Liver (tissue), 9 donors: ENCODE results near the gene SERHL2. TPM values are rescaled to one million over a fixed set of nuclear protein-coding genes. Genes with fewer than 3 reads are reported as not detected.

Experiments
- DNase-seq: peaks from one replicate; pipeline ENCODE4 v3.0.0-alpha.2; 2017; ENCODE audit warnings: low spot score
- H3K27ac ChIP-seq, 2 donors: one replicate each; pipeline ENCODE4 v1.7.0; 2013; ENCODE audit warnings: inconsistent platforms in 2 of 2, low read length in 2 of 2, control low read depth in 1 of 2, low read depth in 1 of 2, mild to moderate bottlenecking in 1 of 2
- H3K27me3 ChIP-seq, 4 donors: one replicate each; pipeline versions ENCODE4 v1.6.1 to v1.7.0; 2013; ENCODE audit warnings: low read length in 3 of 4, inconsistent platforms in 1 of 4, mild to moderate bottlenecking in 1 of 4, moderate library complexity in 1 of 4; ENCODE audit not compliant: control insufficient read depth in 4 of 4, insufficient read depth in 4 of 4
- H3K36me3 ChIP-seq, 4 donors: one replicate each; pipeline versions ENCODE4 v1.6.1 to v1.7.0; 2013; ENCODE audit warnings: low read length in 3 of 4, mild to moderate bottlenecking in 3 of 4, low read depth in 1 of 4, moderate library complexity in 1 of 4; ENCODE audit not compliant: control insufficient read depth in 4 of 4, insufficient read depth in 3 of 4
- H3K4me1 ChIP-seq, 4 donors: one replicate each; pipeline versions ENCODE4 v1.6.1 to v1.7.0; 2013; ENCODE audit warnings: low read length in 3 of 4, mild to moderate bottlenecking in 3 of 4, moderate library complexity in 1 of 4; ENCODE audit not compliant: control insufficient read depth in 4 of 4, insufficient read depth in 4 of 4
- H3K4me3 ChIP-seq, 3 donors: one replicate each; pipeline versions ENCODE4 v1.6.1 to v1.7.0; 2013; ENCODE audit warnings: low read length in 3 of 3, control low read depth in 1 of 3, low read depth in 1 of 3, mild to moderate bottlenecking in 1 of 3
- H3K9ac ChIP-seq, 2 donors: one replicate each; pipeline ENCODE4 v1.7.0; 2013; ENCODE audit warnings: low read length in 2 of 2, mild to moderate bottlenecking in 2 of 2, moderate library complexity in 2 of 2, control low read depth in 1 of 2, low read depth in 1 of 2
- H3K9me3 ChIP-seq, 4 donors: one replicate each; pipeline versions ENCODE4 v1.6.1 to v1.7.0; 2013; ENCODE audit warnings: low read length in 3 of 4; ENCODE audit not compliant: control insufficient read depth in 4 of 4
- EGR1 ChIP-seq, 2 donors: IDR thresholded peaks; 2 replicates each; pipeline ENCODE4 v1.6.1; 2016 to 2018; ENCODE audit warnings: antibody characterized with exemption in 2 of 2, low read depth in 2 of 2
- FOXA2 ChIP-seq: IDR thresholded peaks from 2 replicates; pipeline ENCODE4 v1.6.1; 2016; ENCODE audit warnings: antibody characterized with exemption
- GABPA ChIP-seq, 2 donors: IDR thresholded peaks in 1 of 2; conservative IDR thresholded peaks in 1 of 2; 2 replicates each; pipeline ENCODE4 v1.6.1; 2016; ENCODE audit warnings: antibody characterized with exemption in 2 of 2, mild to moderate bottlenecking in 1 of 2, moderate library complexity in 1 of 2
- HNF4A ChIP-seq, 2 donors: conservative IDR thresholded peaks; 2 replicates each; pipeline ENCODE4 v1.6.1; 2016; ENCODE audit warnings: antibody characterized with exemption in 2 of 2, mild to moderate bottlenecking in 2 of 2
- HNF4G ChIP-seq: IDR thresholded peaks from 2 replicates; pipeline ENCODE4 v1.6.1; 2016; ENCODE audit warnings: antibody characterized with exemption
- MAX ChIP-seq: IDR thresholded peaks from 2 replicates; pipeline ENCODE4 v1.6.1; 2016; ENCODE audit warnings: antibody characterized with exemption
- NR2F2 ChIP-seq: IDR thresholded peaks from 2 replicates; pipeline ENCODE4 v1.6.1; 2016; ENCODE audit warnings: antibody characterized with exemption
- RAD21 ChIP-seq, 2 donors: IDR thresholded peaks; 2 replicates each; pipeline ENCODE4 v1.6.1; 2016; ENCODE audit warnings: antibody characterized with exemption in 2 of 2, mild to moderate bottlenecking in 2 of 2
- RXRA ChIP-seq, 2 donors: IDR thresholded peaks; 2 replicates each; pipeline ENCODE4 v1.6.1; 2017 to 2018; ENCODE audit warnings: antibody characterized with exemption in 2 of 2, mild to moderate bottlenecking in 1 of 2
- SP1 ChIP-seq: IDR thresholded peaks from 2 replicates; pipeline ENCODE4 v1.6.1; 2018; ENCODE audit warnings: antibody characterized with exemption, mild to moderate bottlenecking
- TAF1 ChIP-seq: conservative IDR thresholded peaks from 2 replicates; pipeline ENCODE4 v1.6.1; 2016; ENCODE audit warnings: antibody characterized with exemption, mild to moderate bottlenecking
- ZBTB33 ChIP-seq: IDR thresholded peaks from 2 replicates; pipeline ENCODE4 v1.6.1; 2016; ENCODE audit warnings: antibody characterized with exemption
- WGBS: extraction: QIAGEN DNeasy Blood & Tissue Kit; methylation state at CpG from one replicate; pipeline ENCODE4 v1.1.7; 2013; 5-methylcytosine and 5-hydroxymethylcytosine counted together
- polyA plus RNA-seq, 2 donors: library from polyadenylated mRNA; stranded (reverse) in 1 of 2; unstranded in 1 of 2; fragments of 200-250 nt in 1 of 2; fragments of >200 nt in 1 of 2; fragmentation: Nextera tagmentation in 1 of 2; extraction: Ambion mirVana in 1 of 2; gene quantifications; one replicate each; pipeline versions ENCODE4 v1.2.1 to v1.2.3, GENCODE V29; 2013 to 2015
- total RNA-seq, 2 donors: library from RNA; depleted of rRNA; stranded (reverse); fragments of >200 nt; gene quantifications; one replicate each; pipeline ENCODE4 v1.2.3, GENCODE V29; 2014
- TF ChIP-seq, protein P1 (sequence below): fragments of 150-350 bp; IDR thresholded peaks from 2 replicates; pipeline ENCODE4 v1.5.1; 2017; ENCODE audit warnings: improper control_type of control experiment, low read depth, low read length; ENCODE audit not compliant: missing input control
- TF ChIP-seq, protein P2 (sequence below): IDR thresholded peaks from 2 replicates; pipeline ENCODE4 v1.6.1; 2016; ENCODE audit warnings: antibody characterized with exemption, mild to moderate bottlenecking
- donor health status: healthy.
- donor health status: healthy.
- donor health status: healthy.
- donor health status: healthy.
- donor health status: healthy.

SERHL2 gene
- total and polyA plus RNA-seq, 4 donors, result 0.51 to 1.6 (median 0.69) TPM

GRCh38 chr22:42622061-42622710 is 68.4 kb downstream of the SERHL2 start:
- Histone ChIP-seq H3K4me3 (no peak overlapping the region), H3K4me1 (peaks cover 6 to 29% (median 18%) of the 10 kb centered on the region in 4 donors), H3K9ac (no peak overlapping the region), H3K27ac (no peak overlapping the region), H3K36me3 (peaks cover 9 to 42% (median 15%) of the 10 kb centered on the region in 4 donors), H3K27me3 (no peaks in the 10 kb centered on the region), H3K9me3 (no peaks in the 10 kb centered on the region)
- WGBS, result 88% methylated on average over 19 of the region's 20 CpGs
- TF ChIP-seq NR2F2, result no peak
- no peak for TF ChIP-seq GABPA (IDR thresholded peaks at IDR 0.05 in 1 of 2, conservative IDR thresholded peaks at IDR 0.05 in 1 of 2)
- no peak for TF ChIP-seq TAF1
- TF ChIP-seq RXRA (IDR thresholded peaks at IDR 0.05), result no peak
- TF ChIP-seq MAX, result no peak
- TF ChIP-seq EGR1 (IDR thresholded peaks at IDR 0.05; ENCODE audit: low read depth in 2 of 2), result no peak
- no peak for TF ChIP-seq FOXA2
- no peak for TF ChIP-seq HNF4A (conservative IDR thresholded peaks at IDR 0.05)
- TF ChIP-seq HNF4G, result no peak
- no peak for TF ChIP-seq ZBTB33
- TF ChIP-seq RAD21 (IDR thresholded peaks at IDR 0.05), result no peak
- TF ChIP-seq SP1, result no peak
- TF ChIP-seq, protein P1, sequence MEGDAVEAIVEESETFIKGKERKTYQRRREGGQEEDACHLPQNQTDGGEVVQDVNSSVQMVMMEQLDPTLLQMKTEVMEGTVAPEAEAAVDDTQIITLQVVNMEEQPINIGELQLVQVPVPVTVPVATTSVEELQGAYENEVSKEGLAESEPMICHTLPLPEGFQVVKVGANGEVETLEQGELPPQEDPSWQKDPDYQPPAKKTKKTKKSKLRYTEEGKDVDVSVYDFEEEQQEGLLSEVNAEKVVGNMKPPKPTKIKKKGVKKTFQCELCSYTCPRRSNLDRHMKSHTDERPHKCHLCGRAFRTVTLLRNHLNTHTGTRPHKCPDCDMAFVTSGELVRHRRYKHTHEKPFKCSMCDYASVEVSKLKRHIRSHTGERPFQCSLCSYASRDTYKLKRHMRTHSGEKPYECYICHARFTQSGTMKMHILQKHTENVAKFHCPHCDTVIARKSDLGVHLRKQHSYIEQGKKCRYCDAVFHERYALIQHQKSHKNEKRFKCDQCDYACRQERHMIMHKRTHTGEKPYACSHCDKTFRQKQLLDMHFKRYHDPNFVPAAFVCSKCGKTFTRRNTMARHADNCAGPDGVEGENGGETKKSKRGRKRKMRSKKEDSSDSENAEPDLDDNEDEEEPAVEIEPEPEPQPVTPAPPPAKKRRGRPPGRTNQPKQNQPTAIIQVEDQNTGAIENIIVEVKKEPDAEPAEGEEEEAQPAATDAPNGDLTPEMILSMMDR, result no peak
- TF ChIP-seq, protein P2, sequence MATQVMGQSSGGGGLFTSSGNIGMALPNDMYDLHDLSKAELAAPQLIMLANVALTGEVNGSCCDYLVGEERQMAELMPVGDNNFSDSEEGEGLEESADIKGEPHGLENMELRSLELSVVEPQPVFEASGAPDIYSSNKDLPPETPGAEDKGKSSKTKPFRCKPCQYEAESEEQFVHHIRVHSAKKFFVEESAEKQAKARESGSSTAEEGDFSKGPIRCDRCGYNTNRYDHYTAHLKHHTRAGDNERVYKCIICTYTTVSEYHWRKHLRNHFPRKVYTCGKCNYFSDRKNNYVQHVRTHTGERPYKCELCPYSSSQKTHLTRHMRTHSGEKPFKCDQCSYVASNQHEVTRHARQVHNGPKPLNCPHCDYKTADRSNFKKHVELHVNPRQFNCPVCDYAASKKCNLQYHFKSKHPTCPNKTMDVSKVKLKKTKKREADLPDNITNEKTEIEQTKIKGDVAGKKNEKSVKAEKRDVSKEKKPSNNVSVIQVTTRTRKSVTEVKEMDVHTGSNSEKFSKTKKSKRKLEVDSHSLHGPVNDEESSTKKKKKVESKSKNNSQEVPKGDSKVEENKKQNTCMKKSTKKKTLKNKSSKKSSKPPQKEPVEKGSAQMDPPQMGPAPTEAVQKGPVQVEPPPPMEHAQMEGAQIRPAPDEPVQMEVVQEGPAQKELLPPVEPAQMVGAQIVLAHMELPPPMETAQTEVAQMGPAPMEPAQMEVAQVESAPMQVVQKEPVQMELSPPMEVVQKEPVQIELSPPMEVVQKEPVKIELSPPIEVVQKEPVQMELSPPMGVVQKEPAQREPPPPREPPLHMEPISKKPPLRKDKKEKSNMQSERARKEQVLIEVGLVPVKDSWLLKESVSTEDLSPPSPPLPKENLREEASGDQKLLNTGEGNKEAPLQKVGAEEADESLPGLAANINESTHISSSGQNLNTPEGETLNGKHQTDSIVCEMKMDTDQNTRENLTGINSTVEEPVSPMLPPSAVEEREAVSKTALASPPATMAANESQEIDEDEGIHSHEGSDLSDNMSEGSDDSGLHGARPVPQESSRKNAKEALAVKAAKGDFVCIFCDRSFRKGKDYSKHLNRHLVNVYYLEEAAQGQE, result no peak
- DNase-seq, result no peak

DNA sequence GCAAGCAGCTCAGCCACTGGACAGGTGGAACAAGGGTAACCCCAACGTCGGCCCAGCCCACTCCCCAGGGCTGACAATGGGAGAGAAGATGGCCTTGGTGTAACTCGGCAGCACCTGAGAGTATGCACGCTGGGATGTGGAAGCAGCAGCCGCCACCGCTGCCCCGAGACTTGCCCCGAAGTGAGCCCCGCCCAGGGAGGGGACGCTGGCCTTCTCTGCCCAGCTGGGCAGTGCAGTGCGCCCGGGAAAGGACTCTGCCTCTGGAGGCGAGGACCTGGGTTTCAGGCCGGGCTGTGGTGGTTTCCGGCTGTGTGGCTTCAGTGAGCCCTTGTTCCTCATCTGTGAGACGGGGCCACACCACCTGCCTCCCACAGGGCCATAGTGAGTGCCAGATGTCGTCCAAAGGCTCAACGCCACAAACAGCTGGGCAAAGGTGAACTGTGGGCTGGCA is 69.6 kb downstream of the SERHL2 start:
- H3K9ac ChIP-seq, result no peak overlapping the region
- H3K36me3 ChIP-seq, result peaks cover 17 to 53% (median 25%) of the 10 kb centered on the region in 4 donors
- 74% methylated on average over 18 of the region's 18 CpGs for whole genome bisulfite sequencing
- H3K27me3 ChIP-seq, result no peaks in the 10 kb centered on the region
- H3K9me3 ChIP-seq, result no peaks in the 10 kb centered on the region
- H3K4me1 ChIP-seq, result peaks cover 2 to 29% (median 16%) of the 10 kb centered on the region in 4 donors
- TF ChIP-seq ZBTB33, result no peak
- TF ChIP-seq RAD21 (IDR thresholded peaks at IDR 0.05), result no peak
- no peak overlapping the region for H3K27ac ChIP-seq
- DNase-seq, result no peak
- H3K4me3 ChIP-seq, result no peak overlapping the region
